NCI-H82 (cell line): Measurements from ENCODE around the gene UNC5B.
A peak's percentile ranks its signal among the peaks of the same experiment; 100 is the strongest.

Source experiments
- DNase-seq: peaks from one replicate; lab custom pipeline; 2025; lab: John Stamatoyannopoulos, UW

UNC5B gene

GRCh38 chr10:71319800-71320392, 107.5 kb downstream of the UNC5B start:
- DNase-seq, result no peak

- DNase-seq, result no peak
Observed at GRCh38 chr10:71320592-71320991, 108.2 kb downstream of the UNC5B start.

GRCh38 chr10:71321386-71321785, 109.0 kb downstream of the UNC5B start:
- DNase-seq, result no peak

- DNase-seq, result peak; percentile 65
Observed at GRCh38 chr10:71323407-71323806, 111.0 kb downstream of the UNC5B start.

GRCh38 chr10:71324743-71325142, 112.4 kb downstream of the UNC5B start:
- no peak for DNase-seq

GRCh38 chr10:71325267-71325666, 112.9 kb downstream of the UNC5B start:
- no peak for DNase-seq

GRCh38 chr10:71326464-71326881, 114.1 kb downstream of the UNC5B start:
- DNase-seq, result no peak

GRCh38 chr10:71330789-71331404, 118.5 kb downstream of the UNC5B start:
- no peak for DNase-seq

GRCh38 chr10:71331736-71332135, 119.4 kb downstream of the UNC5B start:
- DNase-seq, result no peak

- DNase-seq, result no peak
Observed at GRCh38 chr10:71332466-71332865, 120.1 kb downstream of the UNC5B start.

- peak; percentile 13 for DNase-seq
Observed at GRCh38 chr10:71333129-71333887, 120.9 kb downstream of the UNC5B start.

GRCh38 chr10:71334221-71334791, 121.9 kb downstream of the UNC5B start:
- no peak for DNase-seq

- no peak for DNase-seq
Observed at GRCh38 chr10:71335173-71335708, 122.9 kb downstream of the UNC5B start.

- no peak for DNase-seq
Observed at GRCh38 chr10:71336632-71337031, 124.3 kb downstream of the UNC5B start.

- no peak for DNase-seq
Observed at GRCh38 chr10:71337219-71337701, 124.9 kb downstream of the UNC5B start.

- no peak for DNase-seq
Observed at GRCh38 chr10:71338728-71339495, 126.5 kb downstream of the UNC5B start.

- DNase-seq, result no peak
Observed at GRCh38 chr10:71339796-71340589, 127.6 kb downstream of the UNC5B start.

- DNase-seq, result no peak
Observed at GRCh38 chr10:71342573-71343391, 130.4 kb downstream of the UNC5B start.

GRCh38 chr10:71343392-71343773, 131.0 kb downstream of the UNC5B start:
- DNase-seq, result no peak
